Measurements from ENCODE around the gene DNAJC21.
"Not testable (repeated sequence)": the region's sequence is repeated elsewhere in the genome, so short reads cannot be mapped to it uniquely, and the experiment has no call there.

DNAJC21 gene

DNA sequence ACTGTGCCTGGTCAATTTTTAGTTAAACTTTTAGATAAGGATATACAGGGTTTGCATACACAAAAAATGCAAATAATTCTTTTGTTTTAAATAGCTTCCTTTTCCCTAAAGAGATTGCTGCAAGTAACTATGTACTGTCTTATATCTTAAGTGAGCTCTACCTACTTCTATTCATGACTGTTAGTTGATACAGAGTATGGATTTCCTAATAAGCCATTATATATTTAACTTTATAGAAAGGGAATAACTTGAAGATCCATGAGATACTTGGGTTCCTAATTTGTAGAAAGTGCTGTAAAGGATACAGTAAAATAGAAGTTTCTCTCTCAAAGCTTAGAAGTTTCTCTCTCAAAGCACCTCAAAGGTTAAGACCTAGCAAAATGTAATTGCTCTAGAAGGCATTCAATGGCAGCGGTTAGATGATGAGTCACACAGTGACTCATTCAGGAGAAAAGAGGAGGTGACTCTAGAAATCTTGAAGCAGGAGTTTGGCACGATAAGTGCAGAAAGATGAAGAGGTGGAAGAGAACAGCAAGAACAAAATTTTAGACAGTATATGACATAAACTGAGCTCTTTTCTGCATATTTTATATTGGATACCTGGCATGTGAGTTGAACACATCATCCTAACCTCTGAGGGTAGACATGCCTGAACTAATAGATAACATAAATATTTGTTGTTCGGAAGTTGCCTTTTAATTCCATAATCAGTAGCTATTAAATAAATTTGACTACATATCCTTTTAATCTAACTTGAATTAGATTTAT lies 5.5 kb upstream of the DNAJC21 start:
- no peak for DNase-seq (ENCODE audit: low spot score)

DNA sequence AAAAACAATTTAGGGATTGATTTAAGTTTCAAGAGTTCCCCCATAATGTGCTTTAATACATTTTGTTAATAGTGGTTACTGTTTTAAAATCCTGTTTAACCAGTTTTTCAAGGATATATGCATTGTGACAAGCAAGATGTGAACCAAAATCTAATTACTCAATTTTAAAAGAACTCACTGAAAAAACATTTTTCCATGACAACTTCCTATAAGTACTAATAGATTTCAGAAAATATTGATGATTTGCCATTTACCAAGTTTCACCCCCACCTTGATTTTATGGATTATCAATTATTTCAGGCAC lies 4.9 kb upstream of the DNAJC21 start:
- DNase-seq (ENCODE audit: low spot score): no peak

DNA sequence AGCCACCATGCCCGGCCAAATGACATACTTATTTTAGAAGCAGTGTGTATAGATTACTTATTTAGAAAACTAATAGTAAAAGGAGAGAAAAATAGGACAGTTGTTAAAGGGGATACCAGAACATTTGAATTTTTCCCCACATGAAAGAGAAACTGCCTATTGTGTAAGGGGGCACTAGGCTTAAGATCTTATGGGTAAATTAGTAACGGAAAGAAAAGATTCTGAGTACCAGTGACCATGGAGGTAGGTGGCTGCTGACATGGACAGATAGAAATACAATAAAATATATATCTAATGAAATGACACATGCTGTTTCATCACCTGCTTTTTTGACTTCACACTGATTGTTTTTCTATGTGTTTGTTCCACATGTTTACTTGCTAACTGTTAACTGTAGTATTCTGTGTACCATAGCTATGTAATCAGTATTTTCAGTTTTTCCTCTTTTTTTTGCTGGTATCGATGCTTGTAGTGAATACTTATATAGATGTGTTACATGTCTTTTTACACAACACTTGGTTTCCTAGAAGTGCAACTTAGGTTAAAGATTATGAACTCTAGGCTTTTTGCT lies 3.0 kb upstream of the DNAJC21 start:
- DNase-seq (ENCODE audit: low spot score): no peak

DNA sequence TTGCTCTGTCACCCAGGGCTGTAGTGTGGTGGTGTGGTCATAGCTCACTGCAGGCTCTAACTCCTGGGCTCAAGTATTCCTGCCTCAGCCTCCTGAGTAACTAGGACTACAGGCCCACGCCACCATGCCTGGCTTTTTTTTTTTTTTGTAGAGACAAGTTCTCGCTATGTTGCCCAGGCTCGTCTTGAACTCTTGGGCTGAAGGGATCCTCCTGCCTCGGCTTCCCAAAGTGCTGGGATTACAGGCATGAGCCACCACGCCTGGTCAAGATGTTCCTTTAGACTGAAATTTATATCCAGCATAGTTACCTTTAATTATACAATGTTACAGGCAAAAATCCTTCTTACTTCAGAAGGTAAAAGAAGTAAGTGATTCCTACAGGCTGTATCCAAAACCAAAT lies 1.6 kb upstream of the DNAJC21 start:
- no peak for DNase-seq (ENCODE audit: low spot score)

DNA sequence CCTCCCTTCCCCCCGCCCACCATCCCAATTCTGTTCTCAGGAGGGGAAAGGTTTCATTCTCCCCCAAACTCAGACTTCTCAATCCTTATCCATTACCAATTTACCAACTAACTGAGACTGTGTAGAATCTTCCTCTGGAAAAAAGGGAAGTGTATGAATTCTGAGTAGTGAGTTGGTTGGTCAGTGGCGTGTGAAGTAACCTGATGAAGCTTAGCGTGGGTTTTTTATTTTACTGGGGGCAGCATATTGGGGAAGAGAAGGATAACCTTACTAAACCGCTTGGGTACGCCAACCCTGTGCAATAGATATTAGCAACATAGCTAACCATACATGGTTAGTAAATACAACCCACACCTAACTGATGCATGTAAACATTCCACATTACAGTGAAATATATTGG lies 1.1 kb upstream of the DNAJC21 start:
- no peak for DNase-seq (ENCODE audit: low spot score)

DNA sequence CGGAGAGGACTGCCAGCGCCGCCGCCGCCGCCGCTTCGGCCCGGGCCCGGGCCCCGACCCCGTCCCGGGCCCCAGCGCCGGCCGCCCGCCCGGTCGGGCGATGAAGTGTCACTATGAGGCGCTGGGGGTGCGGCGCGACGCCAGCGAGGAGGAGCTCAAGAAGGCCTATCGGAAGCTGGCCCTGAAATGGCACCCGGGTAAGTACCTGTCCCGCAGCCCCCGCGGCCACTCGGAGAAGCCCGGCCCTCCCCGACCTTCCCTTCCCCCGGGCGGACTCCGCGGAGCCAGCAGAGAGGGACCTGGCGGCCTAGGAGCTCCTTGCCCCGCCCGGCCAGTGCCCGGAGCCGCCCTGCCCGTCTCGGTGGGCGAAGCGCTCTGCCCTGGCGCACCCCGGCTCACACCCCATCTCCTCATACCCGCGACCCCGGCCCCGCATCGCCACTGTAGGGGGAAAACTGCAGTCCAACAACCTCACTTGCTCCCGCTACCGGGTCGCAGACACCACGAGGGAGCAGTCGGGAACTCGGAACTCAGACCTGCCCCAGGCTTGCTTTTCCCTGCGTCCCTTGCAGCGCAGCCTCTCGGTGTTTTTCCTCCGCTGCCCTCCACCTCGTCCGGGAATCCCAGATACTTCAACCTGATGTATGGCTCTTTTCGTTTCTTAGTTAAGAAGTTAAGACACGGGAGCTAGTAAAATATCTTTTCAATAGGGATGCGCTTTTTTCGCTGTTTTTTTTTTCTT lies 532 bp downstream of the DNAJC21 start:
- peak; percentile 85 for DNase-seq (ENCODE audit: low spot score)

DNA sequence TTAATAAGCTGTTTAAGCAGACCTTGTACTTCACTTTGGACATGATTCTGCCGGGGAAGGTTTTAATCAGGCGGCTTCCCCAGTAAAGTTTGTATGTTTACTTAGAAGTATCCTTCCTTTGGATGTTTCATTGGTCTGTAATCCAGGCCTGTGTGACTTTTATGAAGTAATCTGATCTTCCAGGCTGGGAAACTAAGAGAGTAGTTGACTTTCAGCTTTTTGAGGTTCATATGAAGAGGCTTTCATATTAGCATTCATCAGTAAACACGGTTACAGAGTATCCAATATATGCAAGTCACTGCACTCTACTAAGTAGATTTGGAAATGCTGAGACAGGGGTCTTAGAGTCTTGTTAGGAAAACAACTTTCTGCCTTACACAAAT lies 1.1 kb downstream of the DNAJC21 start:
- DNase-seq (ENCODE audit: low spot score): no peak

DNA sequence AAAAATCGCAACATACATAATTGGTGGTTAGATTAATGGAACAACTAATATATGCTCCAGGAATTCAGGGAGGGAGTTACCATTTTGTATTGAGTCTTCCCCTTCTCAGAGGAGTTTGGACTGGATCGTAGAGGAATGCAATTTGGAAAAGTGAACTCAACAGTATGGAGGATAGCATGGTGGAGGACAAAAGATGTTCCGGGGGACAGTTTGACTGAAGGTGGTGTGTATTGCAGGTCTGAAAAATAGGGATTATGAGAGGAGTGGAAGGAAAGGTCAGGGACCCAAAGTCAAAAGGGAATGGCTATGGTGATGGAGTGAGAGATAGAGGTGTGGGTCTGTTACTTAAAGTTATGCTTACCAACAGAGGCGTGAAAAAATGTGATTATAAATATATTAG lies 1.5 kb downstream of the DNAJC21 start:
- no peak for DNase-seq (ENCODE audit: low spot score)

DNA sequence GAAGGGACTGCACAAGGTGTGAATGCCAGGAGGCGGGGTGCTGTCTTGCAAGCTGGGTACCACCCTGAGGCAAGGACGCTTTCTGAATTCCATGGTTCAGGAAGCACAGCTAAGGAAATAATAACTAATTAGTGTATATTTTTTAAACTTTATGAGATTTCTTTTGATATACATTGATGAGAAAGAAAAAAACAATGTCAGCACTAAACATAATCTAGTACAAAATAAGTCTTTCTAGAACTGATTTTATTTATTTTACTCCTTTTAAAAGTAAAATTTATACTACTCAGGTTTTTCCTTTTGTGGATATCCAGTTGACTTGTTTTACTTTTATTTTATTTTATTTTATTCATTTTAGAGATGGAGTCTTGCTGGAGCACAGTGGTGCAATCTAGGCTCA lies 3.6 kb downstream of the DNAJC21 start:
- no peak for DNase-seq (ENCODE audit: low spot score)

DNA sequence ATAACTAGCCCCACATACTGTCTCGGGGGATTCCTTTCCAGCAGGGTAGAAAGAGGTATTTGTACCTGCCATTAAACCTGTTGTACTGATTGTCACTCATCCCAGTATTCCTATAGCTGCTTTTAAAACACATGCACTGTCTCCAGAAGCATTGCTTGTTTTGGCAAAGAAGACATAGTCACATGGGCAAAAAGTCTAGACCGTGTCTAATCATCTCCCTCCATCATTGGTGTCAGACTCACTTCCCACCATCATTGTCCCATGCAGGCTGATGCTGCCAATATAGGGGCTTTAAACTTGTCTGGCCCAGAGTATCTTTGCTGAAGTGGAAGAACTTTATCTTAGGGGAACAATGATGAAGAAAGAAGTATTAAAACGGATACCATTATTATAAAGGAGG lies 12.6 kb downstream of the DNAJC21 start:
- no peak for DNase-seq (ENCODE audit: low spot score)

DNA sequence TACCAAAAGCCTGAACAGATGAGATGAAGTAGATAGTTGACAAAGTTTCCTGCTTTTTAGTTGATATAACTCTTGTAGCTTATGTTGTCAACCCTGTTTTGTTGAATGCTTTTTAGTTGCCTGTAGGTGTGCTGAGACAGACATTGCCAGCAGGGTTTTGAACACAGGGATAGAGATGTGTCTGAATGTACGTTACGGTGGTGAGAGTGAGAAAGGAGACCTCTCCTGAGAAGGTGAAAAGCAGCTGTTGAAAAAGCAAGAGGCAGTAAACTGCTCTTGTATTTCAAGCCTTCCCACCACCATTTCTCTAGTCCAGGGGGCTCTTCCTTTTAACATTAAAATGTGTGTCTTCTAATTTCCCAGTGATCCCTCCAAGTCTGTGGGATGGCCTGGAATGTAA lies 14.7 kb downstream of the DNAJC21 start:
- DNase-seq (ENCODE audit: low spot score): no peak

DNA sequence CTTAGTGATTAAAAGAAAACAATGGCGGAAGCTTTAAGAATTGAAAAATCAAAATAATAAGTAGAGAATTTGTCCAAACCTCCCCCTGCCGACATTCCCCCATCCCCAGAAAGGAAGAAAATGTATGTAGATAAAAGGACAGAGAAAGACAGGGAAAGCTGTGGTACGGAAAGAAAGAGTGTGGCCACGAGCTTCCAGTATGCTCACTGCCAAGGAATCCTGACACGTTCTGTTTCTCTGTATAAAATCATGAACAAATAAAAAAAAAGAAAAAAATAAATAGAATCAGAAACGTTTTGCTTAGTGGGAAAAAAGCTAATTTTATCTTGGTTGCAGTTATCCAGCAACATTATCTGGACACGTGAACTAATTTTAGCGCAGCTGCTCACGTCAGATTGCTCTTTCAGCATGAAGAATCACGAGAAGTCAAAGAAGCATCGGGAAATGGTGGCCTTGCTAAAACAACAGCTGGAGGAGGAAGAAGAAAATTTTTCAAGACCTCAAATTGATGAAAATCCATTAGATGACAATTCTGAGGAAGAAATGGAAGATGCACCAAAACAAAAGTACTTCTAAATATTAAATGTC lies 15.2 kb downstream of the DNAJC21 start:
- no peak for DNase-seq (ENCODE audit: low spot score)

DNA sequence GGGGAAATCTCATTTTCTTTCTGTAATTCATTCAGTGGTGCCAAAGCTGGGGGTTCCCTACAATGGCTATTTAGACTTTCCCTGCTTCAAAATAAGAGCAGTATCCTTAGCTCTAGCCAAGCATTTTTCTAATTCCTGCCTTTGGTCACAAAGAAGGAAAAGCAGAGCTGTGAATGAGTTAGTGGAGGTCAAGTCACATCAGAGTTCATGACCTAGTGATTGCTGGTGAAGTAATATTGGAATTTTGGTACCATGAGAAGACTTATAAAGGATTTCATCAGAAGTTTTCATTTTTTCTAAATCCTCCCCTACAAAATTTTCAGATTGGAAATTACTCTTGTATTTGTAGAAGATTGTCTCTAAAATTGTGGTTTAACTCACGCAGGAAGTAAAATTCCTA lies 28.0 kb downstream of the DNAJC21 start:
- DNase-seq (ENCODE audit: low spot score): no peak

DNA sequence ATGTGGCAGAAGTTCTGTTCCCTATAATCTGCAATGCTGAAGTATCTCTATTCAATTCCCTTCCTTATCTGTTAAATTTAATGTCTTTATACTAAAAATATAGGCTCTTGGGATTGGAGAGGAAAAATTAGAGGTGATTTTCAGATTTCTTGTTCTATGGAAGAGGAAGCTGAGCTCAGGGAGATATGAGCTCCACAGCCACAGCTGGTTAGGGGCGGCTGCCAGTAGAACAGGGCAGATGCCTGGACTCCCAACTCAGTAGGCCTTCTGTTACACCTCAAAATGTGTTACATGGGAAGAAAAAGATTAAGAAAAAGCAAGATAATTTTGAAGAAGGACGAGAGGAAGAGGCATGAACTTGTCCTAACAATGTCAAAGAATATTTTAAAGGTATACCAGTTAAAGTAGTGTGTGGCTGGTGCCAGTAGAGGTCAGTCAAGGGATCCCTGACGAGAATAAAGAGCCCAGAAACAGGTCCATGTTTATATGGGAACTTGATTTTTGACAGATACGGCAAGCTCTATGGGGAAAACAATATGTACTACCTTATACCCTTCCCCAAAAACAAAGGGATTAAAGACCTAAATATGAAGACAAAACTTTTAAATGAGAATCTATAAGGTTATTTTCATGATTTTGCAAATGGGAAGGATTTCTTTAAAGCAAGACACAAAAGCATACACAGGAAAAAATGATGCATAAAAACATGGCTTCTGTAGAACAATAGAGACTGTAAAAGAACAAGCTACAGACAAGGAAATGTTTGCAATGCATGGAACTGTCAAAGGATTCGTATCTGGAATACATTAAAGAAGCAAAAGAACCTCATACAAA lies 28.7 kb downstream of the DNAJC21 start:
- peak; percentile 67 for DNase-seq (ENCODE audit: low spot score)

DNA sequence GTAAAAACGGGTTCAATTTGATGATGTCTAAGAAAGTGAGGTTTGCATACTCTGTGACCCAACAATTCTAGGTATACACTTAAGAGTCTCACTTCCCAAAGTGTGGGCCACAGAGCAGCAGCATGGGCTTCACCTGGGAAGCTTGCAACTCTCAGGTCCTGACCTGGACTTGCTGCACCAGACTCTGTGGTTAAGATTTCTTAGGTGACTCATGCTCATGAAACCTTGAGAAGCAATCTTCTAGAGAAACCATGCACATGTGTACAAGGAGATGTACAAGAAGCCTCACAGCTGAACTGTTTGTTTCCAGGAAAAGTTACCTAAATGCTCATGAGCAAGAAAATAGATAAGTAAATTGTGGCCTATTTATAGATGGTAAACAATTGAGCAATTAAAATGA lies 30.0 kb downstream of the DNAJC21 start:
- DNase-seq (ENCODE audit: low spot score): no peak

DNA sequence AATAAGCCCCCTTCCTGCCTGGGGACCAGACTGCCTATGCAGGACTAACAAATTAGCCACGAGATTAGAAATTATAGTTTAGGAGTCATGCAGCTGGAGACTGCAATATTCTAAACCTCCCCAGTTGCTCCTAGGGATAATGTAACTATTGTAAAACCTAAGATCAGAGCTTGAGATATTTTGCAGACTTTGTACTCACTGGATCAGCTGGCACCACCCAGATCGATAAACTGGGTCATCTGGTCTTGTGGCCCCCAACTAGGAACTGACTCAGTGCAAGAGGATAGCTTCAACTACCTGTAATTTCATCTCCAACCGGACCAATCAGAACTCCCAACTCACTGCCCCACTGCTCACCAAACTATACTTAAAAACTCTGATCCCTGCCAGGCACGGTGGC lies 38.2 kb downstream of the DNAJC21 start:
- DNase-seq (ENCODE audit: low spot score): no peak

DNA sequence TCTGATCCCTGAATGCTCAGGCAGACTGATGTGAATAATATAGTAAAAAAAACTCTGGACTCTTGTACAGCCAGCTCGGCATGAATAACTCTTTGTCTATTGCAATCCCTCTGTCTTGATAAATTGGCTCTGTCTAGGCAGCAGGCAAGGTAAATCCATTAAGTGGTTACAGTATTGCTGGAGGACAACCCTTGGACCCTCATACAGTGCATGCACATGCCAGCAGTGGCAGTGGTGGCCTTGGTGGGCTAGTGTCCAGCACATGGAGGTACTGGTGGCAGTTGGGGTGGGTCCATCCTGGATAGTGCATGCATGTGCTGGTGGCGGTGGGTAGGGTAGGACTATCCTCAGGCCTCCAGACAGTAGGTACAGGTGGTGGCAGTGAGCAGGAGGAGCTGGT lies 38.9 kb downstream of the DNAJC21 start:
- DNase-seq (ENCODE audit: low spot score): no peak

DNA sequence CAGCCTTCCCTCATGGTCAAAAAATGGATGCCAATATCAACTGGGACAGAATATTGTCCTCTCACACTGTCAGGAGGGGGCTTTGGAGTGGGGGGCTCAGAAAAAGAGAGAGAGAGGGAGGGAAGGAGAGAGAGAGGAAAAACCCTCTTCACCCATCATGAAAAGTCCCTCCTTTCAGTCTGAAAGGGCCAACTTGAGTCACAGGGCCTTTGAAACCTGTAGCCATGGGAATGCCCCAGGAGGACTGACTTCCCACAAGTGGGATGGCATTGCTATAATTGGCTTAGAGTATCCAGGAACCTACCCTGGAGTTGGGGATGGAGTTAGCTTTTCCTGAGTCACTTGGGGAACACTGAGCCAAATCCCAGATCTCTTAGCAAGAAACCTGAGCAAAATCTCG lies 41.2 kb downstream of the DNAJC21 start:
- no peak for DNase-seq (ENCODE audit: low spot score)

DNA sequence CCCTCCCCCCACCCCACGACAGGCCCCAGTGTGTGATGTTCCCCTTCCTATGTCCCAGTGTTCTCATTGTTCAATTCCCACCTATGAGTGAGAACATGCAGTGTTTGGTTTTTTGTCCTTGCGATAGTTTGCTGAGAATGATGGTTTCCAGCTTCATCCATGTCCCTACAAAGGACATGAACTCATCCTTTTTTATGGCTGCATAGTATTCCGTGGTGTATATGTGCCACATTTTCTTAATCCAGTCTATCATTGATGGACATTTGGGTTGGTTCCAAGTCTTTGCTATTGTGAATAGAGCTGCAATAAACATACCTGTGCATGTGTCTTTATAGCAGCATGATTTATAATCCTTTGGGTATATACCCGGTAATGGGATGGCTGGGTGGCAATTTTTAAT lies 42.3 kb downstream of the DNAJC21 start:
- not testable (repeated sequence) for DNase-seq (ENCODE audit: low spot score)

DNA sequence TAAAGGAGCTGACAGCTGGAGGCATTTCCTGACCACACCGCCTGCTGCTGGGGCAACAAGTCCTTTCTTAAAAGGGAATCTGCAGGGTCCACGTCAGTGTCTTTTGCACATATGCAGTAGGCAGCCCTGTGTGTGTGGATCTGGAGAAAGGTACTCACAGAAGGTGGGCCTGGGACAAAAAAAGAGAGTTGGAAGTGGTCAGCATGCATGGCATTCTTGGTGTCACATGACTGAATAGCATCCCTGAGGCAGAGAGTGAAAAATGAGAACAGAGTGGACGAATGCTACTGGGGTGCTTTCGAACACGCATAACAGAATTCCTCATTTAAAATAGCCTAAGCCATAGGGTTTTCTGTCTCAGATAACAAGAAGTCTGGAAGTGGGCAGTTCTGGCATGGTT lies 47.0 kb downstream of the DNAJC21 start:
- DNase-seq (ENCODE audit: low spot score): no peak

DNA sequence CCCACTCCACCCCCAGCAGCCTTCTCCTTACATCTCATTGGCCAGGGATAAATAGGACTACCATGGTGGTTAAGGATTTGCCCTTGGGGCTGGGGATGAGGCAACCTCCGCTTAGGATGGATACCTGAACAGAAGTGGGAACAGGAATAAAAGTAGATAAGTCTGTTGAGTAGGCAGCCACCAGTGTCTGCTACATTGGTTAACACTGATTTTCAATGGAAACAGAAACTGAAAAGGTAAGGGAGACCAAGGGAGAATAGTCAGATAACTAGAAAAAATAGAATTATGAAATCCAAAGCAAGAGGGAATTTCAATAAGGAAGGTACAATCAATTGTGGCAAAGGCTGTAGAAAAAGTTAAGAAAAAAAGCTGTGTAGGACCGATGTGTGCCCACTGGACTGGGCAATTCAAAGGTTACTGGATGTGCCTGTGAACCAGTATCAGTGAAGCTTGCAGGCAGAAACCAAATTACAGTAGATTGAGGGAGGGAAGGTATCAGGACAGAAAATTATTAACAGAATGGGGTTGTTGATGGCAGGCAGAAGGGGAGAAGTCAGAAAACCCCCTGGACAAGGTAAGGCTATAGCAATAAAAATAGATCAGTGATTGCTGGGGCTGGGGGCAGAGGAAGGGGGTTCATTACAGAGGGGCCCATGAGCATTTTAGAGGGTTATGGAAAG lies 48.7 kb downstream of the DNAJC21 start:
- no peak for DNase-seq (ENCODE audit: low spot score)

DNA sequence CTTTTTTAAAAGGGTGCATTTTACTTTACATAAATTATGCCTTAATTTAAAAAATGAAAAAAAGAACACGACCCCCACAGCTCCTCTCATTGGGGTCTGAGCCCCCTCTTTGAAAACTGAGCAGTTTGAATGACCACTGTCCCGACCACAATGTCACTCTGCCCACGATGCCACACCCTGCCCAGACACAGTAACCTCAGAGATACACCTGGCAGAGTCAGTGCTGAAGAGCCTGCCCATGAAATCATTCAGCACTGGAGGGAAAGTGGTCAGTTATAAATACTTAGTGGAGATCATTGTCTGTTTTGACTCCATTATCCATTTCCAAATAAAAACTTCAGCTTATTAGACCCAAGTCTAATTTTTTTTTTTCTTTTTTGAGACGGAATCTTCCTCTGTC lies 49.3 kb downstream of the DNAJC21 start:
- DNase-seq (ENCODE audit: low spot score): no peak
